DMS53 (cell line): ENCODE data around the gene NUFIP2.
"Not testable (repeated sequence)": the region's sequence is repeated elsewhere in the genome, so short reads cannot be mapped to it uniquely, and the experiment has no call there.

Experiments used
- DNase-seq: peaks from one replicate; lab custom pipeline; 2025; lab: John Stamatoyannopoulos, UW

Gene NUFIP2, protein sequence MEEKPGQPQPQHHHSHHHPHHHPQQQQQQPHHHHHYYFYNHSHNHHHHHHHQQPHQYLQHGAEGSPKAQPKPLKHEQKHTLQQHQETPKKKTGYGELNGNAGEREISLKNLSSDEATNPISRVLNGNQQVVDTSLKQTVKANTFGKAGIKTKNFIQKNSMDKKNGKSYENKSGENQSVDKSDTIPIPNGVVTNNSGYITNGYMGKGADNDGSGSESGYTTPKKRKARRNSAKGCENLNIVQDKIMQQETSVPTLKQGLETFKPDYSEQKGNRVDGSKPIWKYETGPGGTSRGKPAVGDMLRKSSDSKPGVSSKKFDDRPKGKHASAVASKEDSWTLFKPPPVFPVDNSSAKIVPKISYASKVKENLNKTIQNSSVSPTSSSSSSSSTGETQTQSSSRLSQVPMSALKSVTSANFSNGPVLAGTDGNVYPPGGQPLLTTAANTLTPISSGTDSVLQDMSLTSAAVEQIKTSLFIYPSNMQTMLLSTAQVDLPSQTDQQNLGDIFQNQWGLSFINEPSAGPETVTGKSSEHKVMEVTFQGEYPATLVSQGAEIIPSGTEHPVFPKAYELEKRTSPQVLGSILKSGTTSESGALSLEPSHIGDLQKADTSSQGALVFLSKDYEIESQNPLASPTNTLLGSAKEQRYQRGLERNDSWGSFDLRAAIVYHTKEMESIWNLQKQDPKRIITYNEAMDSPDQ

DNA sequence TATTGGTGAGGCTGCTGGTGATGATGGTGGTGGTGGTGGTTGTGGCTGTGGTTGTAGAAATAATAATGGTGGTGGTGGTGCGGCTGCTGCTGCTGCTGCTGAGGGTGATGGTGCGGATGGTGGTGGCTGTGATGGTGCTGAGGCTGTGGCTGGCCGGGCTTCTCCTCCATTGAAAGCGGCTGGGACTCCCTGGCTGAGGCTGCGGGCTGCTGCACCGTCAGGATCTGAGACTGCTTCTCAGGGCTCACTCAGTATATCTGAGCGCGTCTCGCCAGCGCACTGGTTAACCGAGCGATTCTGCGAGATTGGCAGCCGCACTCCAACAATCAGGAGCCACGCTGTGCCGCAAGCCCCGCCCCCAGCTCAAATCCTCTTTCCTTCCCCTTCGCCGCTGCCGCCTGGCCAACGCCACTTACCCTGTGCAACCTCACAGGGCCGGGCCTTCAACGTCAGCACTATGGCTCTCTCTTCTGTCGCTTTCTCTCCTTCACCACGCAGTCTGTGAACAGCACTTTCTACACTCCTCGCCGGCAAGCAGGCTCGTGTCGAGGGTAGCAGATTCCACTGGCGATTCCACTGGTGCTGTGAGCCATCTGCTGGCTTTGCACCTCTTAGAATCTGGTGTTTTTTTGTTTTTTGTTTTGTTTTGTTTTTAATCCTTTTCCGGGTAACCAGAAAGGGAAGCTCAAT, at the start of gene NUFIP2:
Gene NUFIP2, minus strand, starts transcription at position 259 of the 690 bp plus-strand sequence. Its CDS starts 89 bp downstream, at position 170.
- DNase-seq = peak; percentile 98

DNA sequence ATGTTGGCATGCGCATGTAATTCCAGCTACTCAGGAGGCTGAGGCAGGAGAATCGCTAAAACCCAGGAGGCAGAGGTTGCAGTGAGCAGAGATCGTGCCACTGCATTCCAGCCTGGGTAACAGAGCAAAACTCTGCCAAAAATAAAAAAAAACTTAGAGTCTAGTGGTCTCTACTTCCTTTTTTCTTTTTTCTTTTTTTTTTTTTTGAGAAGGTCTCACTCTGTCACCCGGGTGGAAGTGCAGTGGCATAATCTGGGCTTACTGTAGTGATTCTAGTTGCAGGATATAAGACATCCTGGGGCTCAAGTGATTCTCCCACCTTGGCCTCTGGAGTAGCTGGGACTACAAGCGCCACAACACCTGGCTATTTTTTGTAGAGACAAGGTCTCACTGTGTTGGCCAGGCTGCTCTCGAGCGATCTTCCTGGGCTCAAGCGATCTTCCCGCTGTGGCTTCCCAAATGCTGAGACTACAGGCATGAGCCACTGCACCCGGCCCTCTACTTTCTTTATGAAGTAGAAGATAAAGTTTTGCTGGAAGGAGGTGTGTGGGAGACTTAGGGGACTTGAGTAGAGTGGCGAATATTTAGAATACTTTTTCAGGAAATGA, 48.3 kb upstream of the NUFIP2 start:
- no peak for DNase-seq

DNA sequence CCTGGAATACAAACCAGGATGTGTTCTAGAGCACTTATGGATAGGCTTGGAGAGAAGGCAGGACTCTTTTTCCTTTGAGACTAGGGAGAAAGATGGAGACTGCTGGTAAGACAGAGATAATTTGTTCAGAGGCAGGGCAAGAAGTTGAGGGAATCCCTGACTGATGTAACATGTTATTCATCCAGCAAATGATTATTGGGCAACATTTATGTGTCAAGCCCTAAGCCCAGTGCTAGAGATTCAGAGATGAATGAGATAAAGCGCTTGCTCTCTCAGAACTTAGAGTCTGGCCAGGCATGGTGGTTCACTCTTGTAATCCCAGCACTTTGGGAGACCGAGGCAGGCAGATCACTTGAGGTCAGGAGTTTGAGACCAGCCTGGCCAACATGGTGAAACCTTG, 47.8 kb upstream of the NUFIP2 start:
- DNase-seq = no peak

DNA sequence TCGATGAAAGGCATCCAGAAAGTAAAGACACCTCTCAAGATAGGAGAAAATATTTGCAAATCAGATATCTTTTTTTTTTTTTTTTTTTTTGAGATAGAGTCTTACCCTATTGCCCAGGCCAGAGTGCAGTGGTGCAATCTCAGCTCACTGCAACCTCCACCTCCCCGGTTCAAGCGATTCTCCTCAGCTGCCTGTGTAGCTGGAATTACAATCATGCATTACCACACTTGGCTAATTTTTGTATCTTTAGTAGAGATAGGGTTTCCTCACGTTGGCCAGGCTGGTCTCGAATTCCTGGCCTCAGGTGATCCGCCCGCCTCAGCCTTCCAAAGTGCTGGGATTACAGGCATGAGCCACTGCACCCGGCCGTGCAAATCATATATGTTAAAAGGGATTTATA, 45.1 kb upstream of the NUFIP2 start:
- DNase-seq = not testable (repeated sequence)

DNA sequence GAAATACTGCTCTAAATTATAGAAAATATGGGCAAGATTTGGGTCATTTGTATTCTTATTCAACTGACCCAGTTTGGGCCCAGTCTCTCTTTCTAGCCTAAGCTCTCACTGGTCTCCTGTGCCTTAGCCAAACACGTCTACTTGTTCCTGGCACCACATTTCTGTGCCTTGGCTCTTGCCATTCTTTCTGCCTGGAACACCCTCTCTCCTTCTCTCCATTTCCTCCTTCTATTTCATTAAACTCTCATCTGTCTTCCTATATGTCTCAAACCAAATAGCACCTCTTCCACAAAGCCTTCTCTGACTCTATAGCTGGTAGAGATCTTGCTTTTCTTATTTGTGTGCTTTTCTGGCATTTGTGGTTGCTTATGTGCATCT, 37.7 kb upstream of the NUFIP2 start:
- no peak for DNase-seq

DNA sequence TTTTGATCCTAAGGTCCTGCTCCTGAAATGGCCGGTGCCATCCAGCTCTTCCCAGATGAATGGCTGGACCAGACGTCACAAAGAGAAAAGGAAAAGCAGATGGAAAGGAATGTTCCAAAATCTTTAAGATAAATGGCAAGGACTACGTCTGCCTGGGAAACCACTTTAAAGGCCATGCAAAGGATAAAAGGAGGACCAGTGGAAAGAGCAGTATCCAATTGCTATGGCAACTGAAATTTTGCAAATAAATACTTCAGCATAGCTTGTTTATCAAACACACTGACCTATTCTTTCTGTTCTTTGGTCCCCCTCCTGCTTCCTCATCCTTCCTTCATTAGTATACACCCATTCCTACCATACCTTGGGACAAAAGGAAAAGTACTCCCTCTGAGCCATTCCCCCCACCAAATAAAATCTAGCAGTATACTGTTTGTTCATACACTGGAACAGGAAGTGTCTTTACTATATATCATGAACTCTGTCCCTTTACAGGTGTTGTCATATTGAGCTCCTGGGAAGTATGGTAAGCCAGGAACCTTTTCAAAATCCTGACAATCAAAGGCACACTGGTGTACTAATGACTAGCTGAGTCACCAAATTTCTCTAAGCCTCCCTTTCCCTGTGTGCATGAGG, 37.2 kb upstream of the NUFIP2 start:
- peak; percentile 66 for DNase-seq

DNA sequence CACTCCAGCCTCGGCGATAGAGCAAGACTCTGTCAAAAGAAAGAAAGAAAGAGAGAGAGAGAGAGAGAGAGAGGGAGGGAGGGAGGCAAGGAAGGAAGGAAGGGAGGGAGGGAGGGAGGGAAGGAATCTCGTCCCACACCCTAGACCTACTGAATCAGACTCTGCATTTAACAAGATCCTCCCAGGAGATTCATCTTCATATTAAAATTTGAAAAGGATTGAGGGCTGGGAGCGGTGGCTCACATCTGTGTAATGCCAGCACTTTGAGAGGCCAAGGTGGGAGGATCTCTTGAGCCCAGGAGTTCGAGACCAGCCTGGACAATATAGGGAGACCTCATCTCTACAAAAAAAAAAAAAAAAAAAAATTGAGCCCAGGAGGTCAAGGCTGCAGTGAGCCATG, 33.5 kb upstream of the NUFIP2 start:
- no peak for DNase-seq

DNA sequence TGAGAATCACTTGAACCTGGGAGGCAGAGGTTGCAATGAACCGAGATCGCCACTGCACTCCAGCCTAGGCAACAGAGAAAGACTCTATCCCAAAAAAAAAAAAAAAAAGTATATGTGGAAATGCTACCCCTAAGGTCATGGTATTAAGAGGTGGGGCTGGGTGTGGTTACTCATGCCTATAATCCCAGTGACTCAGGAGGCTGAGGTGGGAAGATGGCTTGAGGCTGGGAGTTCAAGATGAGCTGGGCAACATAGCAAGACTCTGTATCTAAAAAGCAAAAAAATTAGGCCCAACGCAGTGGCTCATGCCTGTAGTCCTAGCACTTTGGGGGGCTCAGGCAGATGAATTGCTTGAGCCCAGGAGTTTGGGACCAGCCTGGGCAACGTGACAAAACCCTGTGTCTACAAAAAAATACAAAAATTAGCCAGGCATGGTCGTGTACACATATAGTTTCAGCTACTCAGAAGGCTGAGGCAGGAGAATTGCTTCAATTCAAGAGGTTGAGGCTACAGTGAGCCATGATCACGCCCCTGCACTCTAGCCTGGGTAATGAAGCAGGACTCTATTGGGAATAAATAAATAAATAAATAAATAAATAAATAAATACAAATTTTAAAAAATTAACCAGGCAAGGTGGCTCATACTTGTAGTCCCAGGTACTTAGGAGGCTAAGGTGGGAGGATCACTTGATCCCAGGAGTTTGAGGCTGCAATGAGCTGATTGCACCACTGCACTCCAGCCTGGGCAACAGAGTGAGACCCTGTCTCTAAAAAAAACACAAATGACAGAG, 32.3 kb upstream of the NUFIP2 start:
- DNase-seq = no peak

DNA sequence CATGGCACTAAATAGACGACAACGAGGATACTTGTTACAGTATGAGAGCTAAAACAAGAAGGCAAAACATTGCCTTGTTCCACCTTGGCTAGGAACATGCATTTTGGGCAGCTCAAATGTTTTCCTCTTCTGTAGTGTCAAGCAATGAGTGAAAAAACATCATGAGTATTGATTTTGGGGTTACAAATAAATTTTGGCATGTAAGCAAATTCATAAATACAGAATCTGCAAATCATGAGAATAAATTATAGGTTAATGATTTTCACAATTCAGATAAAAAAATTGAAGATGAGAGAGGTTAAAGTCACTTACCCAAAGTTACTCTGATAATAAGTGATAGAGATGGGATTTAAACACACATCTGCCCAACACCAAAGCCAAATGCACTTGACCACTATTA, 28.4 kb upstream of the NUFIP2 start:
- DNase-seq = no peak

DNA sequence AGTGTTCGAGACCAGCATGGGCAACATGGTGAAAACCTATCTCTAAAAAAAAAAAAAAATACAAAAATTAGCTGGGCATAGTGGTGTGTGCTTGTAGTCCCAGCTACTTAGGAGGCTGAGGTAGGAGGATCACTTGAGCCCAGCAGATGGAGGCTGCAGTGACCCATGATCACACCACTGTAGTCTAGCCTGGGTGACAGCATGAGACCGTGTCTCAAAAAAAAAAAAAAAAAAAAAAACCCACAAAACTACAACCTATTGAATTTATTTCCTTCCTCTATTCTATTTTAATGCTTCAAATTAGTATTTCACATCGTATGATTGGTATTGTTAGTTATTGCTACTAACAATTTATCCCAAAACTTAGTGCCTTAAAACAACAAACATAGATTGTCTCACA, 9.4 kb upstream of the NUFIP2 start:
- no peak for DNase-seq

DNA sequence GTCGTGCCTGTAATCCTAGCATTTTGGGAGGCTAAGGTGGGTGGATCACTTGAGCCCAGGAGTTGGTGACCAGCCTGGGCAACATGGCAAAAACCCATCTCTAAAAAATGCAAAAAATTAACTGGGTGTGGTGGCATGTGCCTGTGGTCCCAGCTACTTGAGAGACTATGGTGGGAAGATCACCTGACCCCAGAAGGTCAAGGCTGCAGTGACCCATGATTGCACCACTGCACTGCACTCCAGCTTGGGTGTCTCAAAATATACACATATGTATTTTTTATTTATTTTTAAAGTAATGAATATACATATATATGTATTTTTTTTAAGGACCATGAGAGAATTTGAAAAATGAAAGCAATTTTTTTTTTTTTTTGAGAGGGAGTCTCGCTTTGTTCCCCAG, 5.1 kb upstream of the NUFIP2 start:
- no peak for DNase-seq

DNA sequence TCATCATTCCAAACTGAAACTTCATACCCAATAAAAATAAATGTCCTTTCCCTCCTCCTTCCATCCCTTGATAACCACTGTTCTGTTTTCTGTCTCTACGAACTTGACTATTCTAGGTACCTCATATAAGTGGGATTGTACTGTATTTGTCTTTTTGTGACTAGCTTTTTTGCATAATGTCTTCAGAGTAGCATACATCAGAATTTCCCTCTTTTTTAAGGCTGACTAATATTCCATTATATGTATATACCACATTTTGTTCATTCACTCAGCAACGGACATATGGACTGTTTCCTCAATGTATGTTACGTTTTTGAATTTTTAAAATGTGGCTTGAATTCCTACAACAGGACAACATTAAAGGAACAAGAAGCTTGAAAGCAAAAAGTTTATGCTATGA, 1.5 kb upstream of the NUFIP2 start:
- DNase-seq = no peak

DNA sequence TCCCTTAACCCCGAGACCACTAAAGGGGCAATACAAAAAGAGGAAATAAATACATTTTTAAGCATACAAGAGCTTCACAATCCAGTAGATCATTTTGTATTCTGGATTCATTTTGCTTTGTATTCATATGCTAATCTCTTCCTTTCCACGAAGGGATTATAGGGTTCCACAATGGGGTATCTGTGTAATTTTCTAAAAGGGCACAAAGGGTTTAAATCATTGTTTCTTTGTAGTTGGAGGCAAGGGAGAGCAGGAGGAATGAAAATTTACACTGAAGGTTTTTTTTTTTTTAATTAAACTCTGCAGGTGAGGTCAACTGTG, 592 bp upstream of the NUFIP2 start:
- no peak for DNase-seq

DNA sequence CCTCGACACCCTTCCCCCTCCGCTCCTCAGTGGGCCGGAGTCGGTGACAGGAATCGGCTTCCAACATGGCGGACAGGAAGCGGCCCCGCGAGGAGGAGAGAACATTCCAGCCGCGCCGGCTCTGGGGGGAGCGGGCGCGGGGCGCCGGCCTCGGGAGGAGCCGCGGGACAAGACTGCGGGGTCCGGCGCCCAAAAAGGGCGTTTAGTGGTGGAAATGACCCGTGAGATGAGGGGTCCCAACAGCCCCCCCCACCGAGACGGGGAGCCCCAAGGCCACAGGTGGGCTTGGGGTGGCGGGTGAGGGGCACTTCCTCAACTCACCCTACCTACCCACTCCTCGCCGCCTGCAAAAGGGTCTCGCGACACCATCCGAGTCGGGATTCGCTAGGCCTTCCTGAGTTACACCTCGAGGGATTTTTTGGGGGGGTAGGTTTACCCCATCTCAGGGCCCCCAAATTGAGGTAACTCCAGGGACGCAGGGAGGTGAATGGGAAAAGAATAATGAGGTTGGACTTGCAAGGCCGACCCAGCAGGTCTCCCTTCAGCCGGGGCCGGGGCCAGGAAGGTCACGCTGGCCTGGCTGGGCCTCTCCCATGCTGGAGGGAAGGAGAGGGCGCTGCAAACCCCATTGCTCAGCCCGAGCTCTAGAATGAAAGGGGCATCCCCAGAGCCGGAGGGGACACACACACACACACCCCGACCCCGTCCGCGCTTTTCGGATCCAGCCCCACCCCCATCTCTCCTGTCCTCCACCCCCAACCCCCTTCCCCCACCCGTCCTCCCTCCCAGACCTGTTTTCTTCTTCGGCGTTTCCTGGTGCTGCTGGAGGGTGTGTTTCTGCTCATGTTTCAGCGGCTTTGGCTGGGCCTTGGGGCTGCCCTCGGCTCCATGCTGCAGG, 707 bp downstream of the NUFIP2 start:
- DNase-seq = peak; percentile 83

DNA sequence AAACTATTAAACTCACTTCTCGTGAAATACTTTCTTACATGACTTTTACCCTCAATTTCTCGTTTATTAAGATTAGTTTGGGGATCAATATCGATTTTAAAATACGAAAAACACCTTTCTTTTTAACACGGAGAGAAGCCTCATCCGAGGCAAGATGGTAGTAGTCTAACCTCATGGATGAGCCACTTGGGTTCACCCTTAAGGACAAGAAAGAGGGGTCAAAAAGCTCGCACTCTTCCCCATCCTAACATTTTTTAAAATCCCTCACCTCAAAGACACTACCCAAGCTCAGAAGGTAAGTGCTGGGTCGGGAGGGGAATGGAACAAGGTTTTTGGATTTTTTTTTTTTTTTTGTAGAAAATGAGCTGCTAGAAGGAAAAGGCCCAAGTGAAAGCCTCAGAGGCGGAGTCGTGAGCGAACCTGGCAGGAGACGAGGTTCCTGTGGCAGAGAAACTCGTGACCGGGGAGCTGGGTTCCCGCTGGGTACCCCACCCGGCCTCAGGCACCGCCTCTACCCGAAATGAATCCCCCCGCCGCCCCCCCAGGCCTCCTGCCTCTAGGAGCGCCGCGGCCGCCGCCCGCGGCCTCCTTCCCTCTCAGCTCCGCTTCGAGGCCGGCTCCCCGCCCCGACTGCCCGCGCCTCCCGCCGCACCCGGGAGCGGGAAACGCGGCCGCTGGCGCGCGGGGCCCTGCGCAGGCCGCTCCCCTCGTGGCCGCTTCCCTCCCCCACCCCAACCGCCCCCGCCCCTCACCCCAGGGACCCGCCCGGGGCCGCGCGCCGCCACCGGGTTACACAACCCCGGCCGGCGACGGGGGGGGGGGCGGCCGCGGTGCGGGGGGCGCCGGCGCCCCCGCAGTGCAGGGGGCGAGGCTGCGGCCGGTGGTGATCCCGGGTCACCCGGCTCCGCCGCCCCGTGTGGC, 1.6 kb downstream of the NUFIP2 start:
- peak; percentile 59 for DNase-seq

DNA sequence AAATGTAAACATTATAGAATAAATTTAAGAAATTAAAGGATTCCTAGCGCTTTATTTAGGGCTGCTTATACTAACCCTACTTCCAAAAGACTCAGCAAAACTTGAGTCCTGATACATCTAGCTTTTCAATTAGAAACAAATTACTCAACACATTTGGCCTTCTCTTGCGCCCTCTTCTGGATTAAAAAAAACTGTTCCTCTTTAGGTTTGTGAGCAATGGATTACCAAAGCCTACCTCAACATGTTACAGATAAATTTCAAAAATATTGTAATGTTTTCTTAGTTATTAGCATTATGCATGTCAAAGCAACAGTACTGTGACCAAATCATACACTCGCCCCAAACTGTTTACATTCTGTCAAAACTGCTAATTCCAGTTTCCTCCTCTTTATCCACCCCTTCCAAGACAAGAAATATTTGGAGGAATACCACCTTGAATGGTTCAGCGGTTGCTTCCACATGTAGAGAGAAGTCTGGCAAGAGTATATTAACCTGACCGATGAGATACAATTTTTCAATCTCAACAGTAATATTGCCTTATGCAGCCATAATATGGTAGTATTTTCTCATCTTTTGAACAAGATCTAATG, 2.7 kb downstream of the NUFIP2 start:
- peak; percentile 72 for DNase-seq

DNA sequence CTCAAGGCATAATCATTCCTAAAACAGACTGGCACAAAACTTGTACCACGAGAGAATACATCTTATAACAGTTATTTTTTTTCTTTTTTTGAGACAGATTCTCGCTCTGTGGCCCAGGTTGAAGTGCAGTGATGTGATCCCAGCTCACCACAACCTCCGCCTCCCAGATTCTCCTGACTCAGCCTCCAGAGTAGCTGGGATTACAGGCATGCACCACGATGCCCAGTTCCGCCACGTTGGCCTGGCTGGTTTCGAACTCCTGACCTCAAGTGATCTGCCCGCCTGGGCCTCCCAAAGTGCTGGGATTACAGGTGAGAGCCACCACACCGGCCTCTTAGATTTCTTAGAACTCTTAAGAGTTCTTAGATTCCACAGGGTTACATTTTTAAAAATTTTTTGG, 4.1 kb downstream of the NUFIP2 start:
- DNase-seq = no peak

DNA sequence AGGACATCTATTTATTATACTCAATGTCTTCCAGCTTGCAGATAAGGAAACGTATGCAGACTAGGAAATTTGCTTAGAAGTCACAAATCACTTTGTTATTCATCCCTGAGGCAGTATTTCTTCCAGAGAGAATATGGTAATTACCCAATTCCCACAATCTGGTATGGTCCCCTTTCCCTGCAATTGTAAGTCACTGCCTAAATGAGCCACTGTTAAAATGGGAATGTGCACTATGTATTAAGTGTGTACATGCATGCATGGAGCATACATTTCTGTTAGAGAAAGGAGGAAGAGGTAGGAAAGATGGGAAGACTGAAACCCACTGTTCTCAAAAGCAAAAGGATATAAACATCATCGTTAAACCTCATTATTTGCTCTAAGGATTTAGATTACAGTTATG, 10.0 kb downstream of the NUFIP2 start:
- DNase-seq = no peak

DNA sequence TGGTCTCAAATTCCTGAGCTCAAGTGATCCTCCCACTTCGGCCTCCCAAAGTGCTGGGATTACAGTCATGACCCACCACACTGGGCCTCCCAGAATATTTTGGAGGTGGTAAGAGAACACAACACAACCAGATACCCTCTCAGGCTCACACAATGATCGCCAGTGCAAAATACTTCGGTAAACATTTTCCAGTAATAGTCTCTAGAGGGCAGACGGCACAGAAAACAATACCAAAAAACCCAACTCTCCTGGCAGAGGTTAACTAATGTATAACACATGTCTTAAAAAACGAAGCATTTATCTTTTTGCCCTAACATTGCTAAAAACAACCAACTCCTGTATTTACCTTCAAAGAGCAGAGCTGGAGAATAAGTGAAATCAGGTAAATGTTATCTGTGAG, 10.5 kb downstream of the NUFIP2 start:
- no peak for DNase-seq
